Measurements from ENCODE around the gene TJP1.

Gene TJP1

GRCh38 chr15:29862271-29862670, 40.0 kb upstream of the TJP1 start:
- ATAC-seq = no peak
- TF ChIP-seq BACH2 (CRISPR knock-in tag; IDR thresholded peaks at IDR 0.05; ENCODE audit: borderline replicate concordance) = no peak
- TF ChIP-seq, protein P1, sequence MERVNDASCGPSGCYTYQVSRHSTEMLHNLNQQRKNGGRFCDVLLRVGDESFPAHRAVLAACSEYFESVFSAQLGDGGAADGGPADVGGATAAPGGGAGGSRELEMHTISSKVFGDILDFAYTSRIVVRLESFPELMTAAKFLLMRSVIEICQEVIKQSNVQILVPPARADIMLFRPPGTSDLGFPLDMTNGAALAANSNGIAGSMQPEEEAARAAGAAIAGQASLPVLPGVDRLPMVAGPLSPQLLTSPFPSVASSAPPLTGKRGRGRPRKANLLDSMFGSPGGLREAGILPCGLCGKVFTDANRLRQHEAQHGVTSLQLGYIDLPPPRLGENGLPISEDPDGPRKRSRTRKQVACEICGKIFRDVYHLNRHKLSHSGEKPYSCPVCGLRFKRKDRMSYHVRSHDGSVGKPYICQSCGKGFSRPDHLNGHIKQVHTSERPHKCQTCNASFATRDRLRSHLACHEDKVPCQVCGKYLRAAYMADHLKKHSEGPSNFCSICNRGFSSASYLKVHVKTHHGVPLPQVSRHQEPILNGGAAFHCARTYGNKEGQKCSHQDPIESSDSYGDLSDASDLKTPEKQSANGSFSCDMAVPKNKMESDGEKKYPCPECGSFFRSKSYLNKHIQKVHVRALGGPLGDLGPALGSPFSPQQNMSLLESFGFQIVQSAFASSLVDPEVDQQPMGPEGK (CRISPR knock-in tag; IDR thresholded peaks at IDR 0.05; ENCODE audit: borderline replicate concordance) = no peak
- no peak for TF ChIP-seq OSR1 (CRISPR knock-in tag; IDR thresholded peaks at IDR 0.05)
- TF ChIP-seq ZFP30 (CRISPR knock-in tag; IDR thresholded peaks at IDR 0.05) = no peak
- TF ChIP-seq ZNF565 (CRISPR knock-in tag; conservative IDR thresholded peaks at IDR 0.05; ENCODE audit: low read depth) = no peak
- no peak for TF ChIP-seq ARNTL (CRISPR knock-in tag; IDR thresholded peaks at IDR 0.05; ENCODE audit: borderline replicate concordance, low read depth)
- no peak for TF ChIP-seq ZNF70 (CRISPR knock-in tag; IDR thresholded peaks at IDR 0.05)
- no peak for TF ChIP-seq SNAI2 (CRISPR knock-in tag; IDR thresholded peaks at IDR 0.05)
- TF ChIP-seq ESRRG (CRISPR knock-in tag; IDR thresholded peaks at IDR 0.05) = no peak
- no peak for TF ChIP-seq PPARA (CRISPR knock-in tag; IDR thresholded peaks at IDR 0.05; ENCODE audit: borderline replicate concordance)

GRCh38 chr15:29860872-29861271, 38.6 kb upstream of the TJP1 start:
- no peak for ATAC-seq
- TF ChIP-seq TOX (CRISPR knock-in tag; IDR thresholded peaks at IDR 0.05; ENCODE audit: borderline replicate concordance) (no peak), SNAI2 (CRISPR knock-in tag; IDR thresholded peaks at IDR 0.05) (no peak), ZNF70 (CRISPR knock-in tag; IDR thresholded peaks at IDR 0.05) (no peak), CSDC2 (CRISPR knock-in tag; IDR thresholded peaks at IDR 0.05) (no peak), CREB5 (CRISPR knock-in tag; IDR thresholded peaks at IDR 0.05; ENCODE audit: low read depth) (no peak), PPARA (CRISPR knock-in tag; IDR thresholded peaks at IDR 0.05; ENCODE audit: borderline replicate concordance) (no peak), RARB (CRISPR knock-in tag; IDR thresholded peaks at IDR 0.05) (no peak), ISL1 (CRISPR knock-in tag; IDR thresholded peaks at IDR 0.05) (no peak)

DNA sequence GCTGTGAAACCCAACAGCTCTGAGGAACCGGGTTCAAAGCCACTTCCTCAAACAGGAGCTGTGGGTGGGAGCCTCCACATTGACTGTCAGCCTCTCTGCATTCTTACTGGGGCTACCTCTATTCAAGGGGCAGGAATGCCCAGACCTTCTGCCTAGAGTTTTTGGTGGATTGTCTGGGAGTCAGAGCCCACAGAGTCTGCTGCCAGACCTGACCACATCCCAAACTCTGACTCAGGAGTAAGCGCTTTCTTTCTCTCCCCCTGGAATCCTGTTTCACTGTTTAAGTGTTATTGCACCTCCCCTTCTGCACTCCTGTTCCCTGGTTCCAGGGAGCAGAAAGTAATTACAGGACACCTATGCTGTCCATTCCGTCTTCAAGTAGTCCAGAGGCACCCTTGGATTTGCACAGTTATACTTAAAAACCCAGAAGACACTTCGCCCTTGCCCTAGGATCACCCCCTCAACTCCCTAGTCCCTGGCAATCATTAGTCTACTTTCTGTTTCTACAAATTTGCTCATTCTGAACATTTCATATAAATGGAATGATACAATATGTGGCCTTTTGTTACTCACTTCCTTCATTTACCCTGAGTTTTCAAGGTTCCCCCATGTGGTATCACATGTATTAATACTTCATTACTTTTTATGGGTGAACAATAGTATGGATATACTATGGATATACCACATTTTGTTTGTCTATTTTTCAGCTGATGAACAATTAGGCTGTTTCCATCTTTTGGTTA, 37.9 kb upstream of the TJP1 start:
- no peak for TF ChIP-seq CSRNP3 (CRISPR knock-in tag; IDR thresholded peaks at IDR 0.05)
- ATAC-seq = peak; percentile 48; the same call in 2 of the 3 replicates

DNA sequence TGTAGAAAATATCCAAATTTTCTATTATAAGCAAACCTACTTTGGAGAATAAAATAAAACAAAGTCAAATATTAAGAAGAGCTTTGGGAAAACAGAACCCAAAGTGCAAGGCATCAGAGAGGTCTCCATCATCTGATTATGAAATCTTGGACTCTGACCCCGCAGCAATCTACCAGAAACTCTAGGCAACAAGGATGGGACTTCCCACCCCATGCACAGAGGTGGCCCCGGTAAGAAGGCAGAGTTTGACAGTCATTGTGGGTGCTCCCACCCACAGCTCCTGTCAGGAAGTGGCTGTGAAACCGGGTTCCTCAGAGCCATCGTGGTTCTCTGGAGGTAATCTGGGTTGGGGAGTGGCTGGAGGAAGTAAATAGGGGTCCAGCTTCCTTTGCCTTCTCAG, 37.0 kb upstream of the TJP1 start:
- TF ChIP-seq ZC3H10 (CRISPR knock-in tag; IDR thresholded peaks at IDR 0.05) (no peak), TOX (CRISPR knock-in tag; IDR thresholded peaks at IDR 0.05; ENCODE audit: borderline replicate concordance) (no peak), CSRNP3 (CRISPR knock-in tag; IDR thresholded peaks at IDR 0.05) (no peak), CREB5 (CRISPR knock-in tag; IDR thresholded peaks at IDR 0.05; ENCODE audit: low read depth) (no peak), CSDC2 (CRISPR knock-in tag; IDR thresholded peaks at IDR 0.05) (no peak)
- no peak for ATAC-seq

GRCh38 chr15:29857221-29857789, 35.0 kb upstream of the TJP1 start:
- TF ChIP-seq TCF4 (CRISPR knock-in tag; IDR thresholded peaks at IDR 0.05; ENCODE audit: borderline replicate concordance) (no peak), PPARA (CRISPR knock-in tag; IDR thresholded peaks at IDR 0.05; ENCODE audit: borderline replicate concordance) (no peak), ISL1 (CRISPR knock-in tag; IDR thresholded peaks at IDR 0.05) (no peak), OSR1 (CRISPR knock-in tag; IDR thresholded peaks at IDR 0.05) (no peak), ZFP3 (CRISPR knock-in tag; IDR thresholded peaks at IDR 0.05) (no peak), POU6F1 (CRISPR knock-in tag; IDR thresholded peaks at IDR 0.05; ENCODE audit: borderline replicate concordance, low read depth) (no peak), CSDC2 (CRISPR knock-in tag; IDR thresholded peaks at IDR 0.05) (no peak), ESRRG (CRISPR knock-in tag; IDR thresholded peaks at IDR 0.05) (no peak), CREB5 (CRISPR knock-in tag; IDR thresholded peaks at IDR 0.05; ENCODE audit: low read depth) (no peak), ZC3H10 (CRISPR knock-in tag; IDR thresholded peaks at IDR 0.05) (no peak)
- no peak for ATAC-seq
